ENCODE results near the gene CRYBG2. TPM values are rescaled to one million over a fixed set of nuclear protein-coding genes. Genes with fewer than 3 reads are reported as not detected.

The CRYBG2 gene
- total and polyA plus RNA-seq, 2 of the 8 experiments (the other 6 are each of a cell fraction or from before 2014, with no cell fraction given), result 14.2 to 17.0 TPM

DNA sequence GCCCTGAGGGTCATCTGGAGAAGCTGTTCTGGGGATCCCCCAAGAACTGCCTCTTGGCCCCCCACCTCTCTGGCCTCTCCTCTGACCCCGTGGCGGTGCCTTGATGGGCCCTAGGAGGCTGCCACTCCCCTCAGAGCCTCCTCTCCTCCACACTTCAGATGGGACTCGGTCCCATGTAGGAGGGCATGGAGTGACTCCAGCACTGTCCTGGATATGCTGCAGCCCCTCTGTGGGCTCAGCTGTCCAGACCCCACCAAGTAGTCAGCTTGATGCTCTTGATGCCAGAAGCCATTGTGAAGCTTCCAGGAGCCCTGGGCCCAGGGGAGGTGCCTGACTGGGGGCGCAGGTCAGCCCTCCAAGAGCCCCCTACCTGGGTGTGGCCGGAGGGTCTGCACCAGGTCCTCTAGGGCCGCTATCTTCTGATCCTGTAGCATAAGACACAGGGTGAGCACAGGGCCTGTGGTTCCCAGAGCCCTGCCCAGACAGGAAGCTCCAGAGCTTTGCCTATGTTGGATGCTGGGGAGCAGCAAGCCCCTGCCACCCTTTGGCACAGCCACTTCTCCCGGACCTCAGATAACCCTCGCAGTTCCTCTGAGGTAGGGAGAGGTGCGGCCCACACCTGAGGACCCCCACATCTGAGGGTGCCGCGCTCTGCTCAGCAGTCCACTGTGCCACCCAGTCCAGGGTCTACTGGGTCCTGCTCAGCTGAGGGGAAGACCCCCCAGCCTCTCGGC is 56.7 kb downstream of the CRYBG2 start (continued):
- no peak for TF ChIP-seq SIN3A (conservative IDR thresholded peaks at IDR 0.05 in 1 of 2, IDR thresholded peaks at IDR 0.05 in 1 of 2; ENCODE audit: low read depth in 1 of 2, low read length in 2 of 2)
- no peak for TF ChIP-seq RBBP5 (IDR thresholded peaks at IDR 0.05; ENCODE audit: borderline replicate concordance, low read depth, low read length)
- TF ChIP-seq POU5F1 (IDR thresholded peaks at IDR 0.05; ENCODE audit: low read depth, low read length), result no peak
- TF ChIP-seq RXRA (IDR thresholded peaks at IDR 0.05; ENCODE audit: insufficient read depth, low read depth, low read length), result no peak
- TF ChIP-seq PHF8 (conservative IDR thresholded peaks at IDR 0.05; ENCODE audit: low read depth, low read length), result no peak
